Measurements from ENCODE around the gene OR51L1. TPM values are rescaled to one million over a fixed set of nuclear protein-coding genes. Genes with fewer than 3 reads are reported as not detected.

OR51L1 gene
- total and polyA plus RNA-seq, 2 of the 4 experiments (the other 2 are of a cell fraction), result not detected

DNA sequence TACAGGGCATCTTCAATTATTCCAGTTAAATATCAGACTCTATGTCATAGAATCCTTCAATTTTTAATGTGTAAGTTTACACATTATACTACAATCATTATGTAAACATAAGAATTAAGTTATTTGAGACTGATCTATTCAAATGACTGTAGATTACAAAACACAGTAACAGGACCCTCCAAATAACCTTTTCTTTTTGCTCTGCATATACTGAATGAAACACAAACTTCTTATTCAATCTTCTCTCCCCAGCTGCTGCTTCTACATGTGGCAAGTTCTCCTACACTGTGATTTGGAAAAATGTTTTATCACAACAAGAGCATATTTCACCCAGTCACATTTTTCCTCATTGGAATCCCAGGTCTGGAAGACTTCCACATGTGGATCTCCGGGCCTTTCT, 51.6 kb downstream of the OR51L1 start, which contains the start of gene OR52J3:
Gene OR52J3, plus strand, starts transcription at position 301 of the 400 bp plus-strand sequence. Its CDS starts 0 bp downstream, at position 301.
- Histone ChIP-seq H3K9me1 (ENCODE audit: insufficient read depth, low read length) (no peaks in the 10 kb centered on the region), H2BK120ac (ENCODE audit: low read depth, low read length) (no peak within 1 kb of the TSS), H4K8ac (ENCODE audit: low read depth in 2 of 2, low read length in 2 of 2) (no peak within 1 kb of the TSS), H2AFZ (replicated peaks; ENCODE audit: low read length, poor library complexity) (no peak within 1 kb of the TSS), H3K27me3 (ENCODE audit: control insufficient read depth, insufficient read depth, low read length) (no peaks in the 10 kb centered on the region), H3K9me3 (ENCODE audit: control insufficient read depth, insufficient read depth, low read length) (no peaks in the 10 kb centered on the region), H2AK5ac (ENCODE audit: low read depth, low read length) (no peak within 1 kb of the TSS), H4K20me1 (ENCODE audit: insufficient read depth, low read length) (no peaks in the 10 kb centered on the region), H3K56ac (ENCODE audit: extremely low read depth, insufficient read depth, low read length) (no peak within 1 kb of the TSS), H3K36me3 (ENCODE audit: control insufficient read depth, insufficient read depth, low read length) (no peaks in the 10 kb centered on the region), H4K91ac (ENCODE audit: insufficient read depth, low read depth, low read length) (no peak within 1 kb of the TSS), H3K4me2 (ENCODE audit: low read depth, low read length) (no peak within 1 kb of the TSS), H3K4me1 (ENCODE audit: control insufficient read depth, insufficient read depth, low read length) (no peaks in the 10 kb centered on the region), H3K79me1 (ENCODE audit: low read depth in 1 of 2, low read length in 2 of 2) (no peaks in the 10 kb centered on the region), H2AK9ac (replicated peaks; ENCODE audit: low read depth, low read length, poor library complexity) (no peak within 1 kb of the TSS), H3K4ac (ENCODE audit: low read depth, low read length) (no peak within 1 kb of the TSS), H4K5ac (ENCODE audit: low read depth, low read length) (no peak within 1 kb of the TSS), H3K9ac (ENCODE audit: low read depth, low read length) (no peak within 1 kb of the TSS), H2BK20ac (ENCODE audit: low read depth, low read length) (no peak within 1 kb of the TSS), H3K23ac (ENCODE audit: low read depth, low read length) (no peak within 1 kb of the TSS), H3K4me3 (ENCODE audit: insufficient read depth, low read depth, low read length) (no peak within 1 kb of the TSS), H2BK15ac (ENCODE audit: low read depth, low read length) (no peak within 1 kb of the TSS), H3K18ac (ENCODE audit: low read depth, low read length) (no peak within 1 kb of the TSS), H2BK5ac (ENCODE audit: low read depth, low read length, poor library complexity, severe bottlenecking) (no peak within 1 kb of the TSS), H3K14ac (replicated peaks; ENCODE audit: low read depth, low read length) (no peak within 1 kb of the TSS), H3K27ac (ENCODE audit: insufficient read depth, low read length) (no peak within 1 kb of the TSS)
- ChIA-PET POLR2A (ENCODE audit: unreplicated experiment) (no interaction called here), CTCF (no interaction called here)
- DNase-seq (no peak), ATAC-seq (ENCODE audit: low read depth) (no peak)
- BruUV-seq (replicated peaks), result no TSS peak
- no CpG with 5 or more reads among the region's 1 CpG for WGBS, 2 experiments (ENCODE audit: extremely low coverage in 2 of 2, insufficient read length in 1 of 2)
- intact Hi-C loops (cut with micrococcal nuclease) (no loop called here), in situ Hi-C loops (cut with MboI; ENCODE audit: low sequenced_read_pairs) (no loop called here), dilution Hi-C loops (cut with HindIII; ENCODE audit: low sequenced_read_pairs, unreplicated experiment) (no loop called here)
- TF ChIP-seq RCOR1 (IDR thresholded peaks at IDR 0.05; ENCODE audit: insufficient replicate concordance, low read length), result no peak
- no peak for TF ChIP-seq CTCF (conservative IDR thresholded peaks at IDR 0.05; ENCODE audit: low read depth, low read length)
- no peak for TF ChIP-seq SMC3 (IDR thresholded peaks at IDR 0.05; ENCODE audit: low read depth, low read length)
- TF ChIP-seq RFX5 (IDR thresholded peaks at IDR 0.05; ENCODE audit: low read depth, low read length), result no peak
- no peak for TF ChIP-seq MAFK (IDR thresholded peaks at IDR 0.05; ENCODE audit: low read depth, low read length)
- no peak for TF ChIP-seq CEBPB (IDR thresholded peaks at IDR 0.05; ENCODE audit: low read depth, low read length)
- TF ChIP-seq MXI1 (IDR thresholded peaks at IDR 0.05; ENCODE audit: borderline replicate concordance, low read depth, low read length), result no peak
- TF ChIP-seq RAD21 (IDR thresholded peaks at IDR 0.05; ENCODE audit: low read length), result no peak
- TF ChIP-seq BHLHE40 (IDR thresholded peaks at IDR 0.05; ENCODE audit: low read depth, low read length), result no peak
- no peak for TF ChIP-seq FOS (IDR thresholded peaks at IDR 0.05; ENCODE audit: low read depth, low read length)
- no peak for TF ChIP-seq POLR2A (IDR thresholded peaks at IDR 0.05; ENCODE audit: low read depth, low read length)
- TF ChIP-seq, protein P1, sequence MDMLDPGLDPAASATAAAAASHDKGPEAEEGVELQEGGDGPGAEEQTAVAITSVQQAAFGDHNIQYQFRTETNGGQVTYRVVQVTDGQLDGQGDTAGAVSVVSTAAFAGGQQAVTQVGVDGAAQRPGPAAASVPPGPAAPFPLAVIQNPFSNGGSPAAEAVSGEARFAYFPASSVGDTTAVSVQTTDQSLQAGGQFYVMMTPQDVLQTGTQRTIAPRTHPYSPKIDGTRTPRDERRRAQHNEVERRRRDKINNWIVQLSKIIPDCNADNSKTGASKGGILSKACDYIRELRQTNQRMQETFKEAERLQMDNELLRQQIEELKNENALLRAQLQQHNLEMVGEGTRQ (IDR thresholded peaks at IDR 0.05; ENCODE audit: low read depth, low read length), result no peak
- TF ChIP-seq, protein P2, sequence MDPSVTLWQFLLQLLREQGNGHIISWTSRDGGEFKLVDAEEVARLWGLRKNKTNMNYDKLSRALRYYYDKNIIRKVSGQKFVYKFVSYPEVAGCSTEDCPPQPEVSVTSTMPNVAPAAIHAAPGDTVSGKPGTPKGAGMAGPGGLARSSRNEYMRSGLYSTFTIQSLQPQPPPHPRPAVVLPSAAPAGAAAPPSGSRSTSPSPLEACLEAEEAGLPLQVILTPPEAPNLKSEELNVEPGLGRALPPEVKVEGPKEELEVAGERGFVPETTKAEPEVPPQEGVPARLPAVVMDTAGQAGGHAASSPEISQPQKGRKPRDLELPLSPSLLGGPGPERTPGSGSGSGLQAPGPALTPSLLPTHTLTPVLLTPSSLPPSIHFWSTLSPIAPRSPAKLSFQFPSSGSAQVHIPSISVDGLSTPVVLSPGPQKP (IDR thresholded peaks at IDR 0.05; ENCODE audit: borderline replicate concordance, low read depth, low read length), result no peak
- TF ChIP-seq CHD1 (IDR thresholded peaks at IDR 0.05; ENCODE audit: low read depth, low read length), result no peak
- TF ChIP-seq NFE2L2 (IDR thresholded peaks at IDR 0.05; ENCODE audit: low read depth, low read length), result no peak
- no peak for TF ChIP-seq MAZ (IDR thresholded peaks at IDR 0.05; ENCODE audit: borderline replicate concordance, low read depth, low read length)
